Mesothelial cell of epicardium (in vitro differentiated cells): ENCODE data around the gene ZNF302. TPM values are rescaled to one million over a fixed set of nuclear protein-coding genes. Genes with fewer than 3 reads are reported as not detected.

Experiments used
- DNase-seq, 2 experiments: peaks; one replicate each; pipeline ENCODE4 v3.0.0; 2021; ENCODE audit warnings: low spot score in 2 of 2; ENCODE audit not compliant: unreplicated experiment in 2 of 2
- H3K27ac Mint-ChIP-seq: 2 replicates; pipeline ENCODE4 v1.8.0; 2021; ENCODE audit warnings: mixed read lengths
- H3K27me3 Mint-ChIP-seq: 2 replicates; pipeline ENCODE4 v1.8.0; 2021; ENCODE audit warnings: low read depth, mixed read lengths
- H3K36me3 Mint-ChIP-seq: 2 replicates; pipeline ENCODE4 v1.8.0; 2021; ENCODE audit warnings: mixed read lengths
- H3K4me1 Mint-ChIP-seq: 2 replicates; pipeline ENCODE4 v1.8.0; 2021; ENCODE audit warnings: mixed read lengths
- H3K4me3 Mint-ChIP-seq: 2 replicates; pipeline ENCODE4 v1.8.0; 2021; ENCODE audit warnings: mild to moderate bottlenecking, moderate library complexity, mixed read lengths
- H3K9me3 Mint-ChIP-seq: 2 replicates; pipeline ENCODE4 v1.8.0; 2021; ENCODE audit warnings: mixed read lengths
- CTCF ChIP-seq: fragments of 200-600 bp; sonication (generic); IDR thresholded peaks from one replicate; pipeline ENCODE4 v1.5.0; 2021; ENCODE audit warnings: antibody characterized with exemption; ENCODE audit not compliant: unreplicated experiment
- total RNA-seq: library from RNA; stranded (reverse); gene quantifications from 3 replicates; pipeline ENCODE4 v1.2.1, GENCODE V29; 2021

ZNF302 gene
- total RNA-seq, 1 donor from 2014 or later, result 41.0 TPM

GRCh38 chr19:34675250-34675649 is 2.2 kb upstream of the ZNF302 start:
- Mint-ChIP-seq H3K27me3 (peaks cover 35% of the 10 kb centered on the region), H3K36me3 (peaks cover 20% of the 10 kb centered on the region), H3K4me1 (peaks cover 16% of the 10 kb centered on the region), H3K27ac (no peak overlapping the region), H3K4me3 (no peak overlapping the region), H3K9me3 (peaks cover 22% of the 10 kb centered on the region)
- no peak for DNase-seq
- TF ChIP-seq CTCF, result no peak

GRCh38 chr19:34675919-34676318 is 1.6 kb upstream of the ZNF302 start:
- Mint-ChIP-seq H3K27ac (no peak overlapping the region), H3K4me3 (peak overlapping the region; percentile 26), H3K27me3 (peaks cover 35% of the 10 kb centered on the region), H3K4me1 (peaks cover 16% of the 10 kb centered on the region), H3K36me3 (peaks cover 27% of the 10 kb centered on the region), H3K9me3 (peaks cover 28% of the 10 kb centered on the region)
- no peak for TF ChIP-seq CTCF
- DNase-seq, result no peak

- Mint-ChIP-seq H3K36me3 (peaks cover 34% of the 10 kb centered on the region), H3K27ac (peak within 1 kb of the TSS; percentile 93), H3K27me3 (peaks cover 35% of the 10 kb centered on the region), H3K4me1 (peaks cover 16% of the 10 kb centered on the region), H3K9me3 (peaks cover 34% of the 10 kb centered on the region), H3K4me3 (peak within 1 kb of the TSS; percentile 85)
- TF ChIP-seq CTCF, result no peak
- no peak for DNase-seq
Observed at GRCh38 chr19:34676697-34677385, 637 bp upstream of the ZNF302 start, which contains the start of gene SCGB2B2. TSS of gene SCGB2B2 (minus strand) at chr19:34677159. CDS start at chr19:34594563, 82,596 bp downstream.

GRCh38 chr19:34678085-34678412 is 571 bp downstream of the ZNF302 start:
- peak overlapping the region; percentile 93 for H3K27ac Mint-ChIP-seq
- peaks cover 44% of the 10 kb centered on the region for H3K9me3 Mint-ChIP-seq
- peaks cover 46% of the 10 kb centered on the region for H3K36me3 Mint-ChIP-seq
- no peak for DNase-seq
- TF ChIP-seq CTCF, result no peak
- peak overlapping the region; percentile 85 for H3K4me3 Mint-ChIP-seq
- H3K27me3 Mint-ChIP-seq, result peaks cover 29% of the 10 kb centered on the region
- peaks cover 16% of the 10 kb centered on the region for H3K4me1 Mint-ChIP-seq

- peaks cover 25% of the 10 kb centered on the region for H3K27me3 Mint-ChIP-seq
- H3K9me3 Mint-ChIP-seq, result peaks cover 46% of the 10 kb centered on the region
- peak overlapping the region; percentile 85 for H3K4me3 Mint-ChIP-seq
- no peak for DNase-seq
- no peak for TF ChIP-seq CTCF
- peaks cover 16% of the 10 kb centered on the region for H3K4me1 Mint-ChIP-seq
- H3K36me3 Mint-ChIP-seq, result peaks cover 50% of the 10 kb centered on the region
- peak overlapping the region; percentile 93 for H3K27ac Mint-ChIP-seq
Observed at GRCh38 chr19:34678421-34678820, 943 bp downstream of the ZNF302 start.
